ENCODE measurements around the gene EYS.

DNA sequence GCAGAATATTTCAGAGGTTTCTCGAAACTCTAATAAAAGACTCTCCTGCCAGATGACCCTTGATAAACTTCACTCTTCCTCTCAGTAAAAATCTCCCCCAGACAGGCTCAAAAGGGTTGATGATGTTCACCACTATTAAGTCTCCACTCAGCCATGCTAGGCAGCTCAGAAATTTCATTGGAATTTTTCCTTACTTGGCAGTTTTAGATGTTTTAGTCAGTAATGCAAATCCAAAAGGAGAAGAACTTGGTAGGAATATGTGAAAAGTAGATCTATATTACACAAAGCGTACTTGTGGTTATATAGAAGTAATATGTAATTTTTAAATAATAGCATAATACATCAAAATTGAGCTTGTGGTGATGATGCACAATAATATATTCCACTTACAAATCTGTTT lies 1738.4 kb downstream of the EYS start:
- TF ChIP-seq, protein P1, sequence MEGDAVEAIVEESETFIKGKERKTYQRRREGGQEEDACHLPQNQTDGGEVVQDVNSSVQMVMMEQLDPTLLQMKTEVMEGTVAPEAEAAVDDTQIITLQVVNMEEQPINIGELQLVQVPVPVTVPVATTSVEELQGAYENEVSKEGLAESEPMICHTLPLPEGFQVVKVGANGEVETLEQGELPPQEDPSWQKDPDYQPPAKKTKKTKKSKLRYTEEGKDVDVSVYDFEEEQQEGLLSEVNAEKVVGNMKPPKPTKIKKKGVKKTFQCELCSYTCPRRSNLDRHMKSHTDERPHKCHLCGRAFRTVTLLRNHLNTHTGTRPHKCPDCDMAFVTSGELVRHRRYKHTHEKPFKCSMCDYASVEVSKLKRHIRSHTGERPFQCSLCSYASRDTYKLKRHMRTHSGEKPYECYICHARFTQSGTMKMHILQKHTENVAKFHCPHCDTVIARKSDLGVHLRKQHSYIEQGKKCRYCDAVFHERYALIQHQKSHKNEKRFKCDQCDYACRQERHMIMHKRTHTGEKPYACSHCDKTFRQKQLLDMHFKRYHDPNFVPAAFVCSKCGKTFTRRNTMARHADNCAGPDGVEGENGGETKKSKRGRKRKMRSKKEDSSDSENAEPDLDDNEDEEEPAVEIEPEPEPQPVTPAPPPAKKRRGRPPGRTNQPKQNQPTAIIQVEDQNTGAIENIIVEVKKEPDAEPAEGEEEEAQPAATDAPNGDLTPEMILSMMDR (IDR thresholded peaks at IDR 0.05): no peak
- TF ChIP-seq POLR2A (IDR thresholded peaks at IDR 0.05) (no peak), POLR2AphosphoS5 (IDR thresholded peaks at IDR 0.05) (no peak)

Data from breast epithelium (tissue), 3 donors.